Fibroblast of lung (primary cell): ENCODE results near the gene NLGN1. TPM values are rescaled to one million over a fixed set of nuclear protein-coding genes. Genes with fewer than 3 reads are reported as not detected.
A peak's percentile ranks its signal among the peaks of the same experiment; 100 is the strongest.

ENCODE experiments used
- DNase-seq, 2 donors: peaks; one replicate each; pipeline versions ENCODE4 v3.0.0 to v3.0.0-alpha.2; 2010; ENCODE audit warnings: low read depth in 2 of 2
- H2AFZ ChIP-seq: 2 replicates; pipeline ENCODE4 v1.5.1; 2012; ENCODE audit warnings: low read length, control low read depth, inconsistent platforms
- H3K27ac ChIP-seq: 2 replicates; pipeline ENCODE4 v1.5.1; 2011; ENCODE audit warnings: low read length, control low read depth; ENCODE audit not compliant: insufficient read depth
- H3K27me3 ChIP-seq: 2 replicates; pipeline ENCODE4 v1.5.1; 2011; ENCODE audit warnings: mild to moderate bottlenecking, low read length; ENCODE audit not compliant: control insufficient read depth, insufficient read depth
- H3K36me3 ChIP-seq: 2 replicates; pipeline ENCODE4 v1.5.1; 2011; ENCODE audit warnings: low read length; ENCODE audit not compliant: control insufficient read depth, insufficient read depth
- H3K4me1 ChIP-seq: 2 replicates; pipeline ENCODE4 v1.5.1; 2011; ENCODE audit warnings: low read length; ENCODE audit not compliant: control insufficient read depth, insufficient read depth; ENCODE audit errors: extremely low read depth
- H3K4me2 ChIP-seq: 2 replicates; pipeline ENCODE4 v1.5.1; 2011; ENCODE audit warnings: low read length, control low read depth; ENCODE audit not compliant: insufficient read depth; ENCODE audit errors: extremely low read depth
- H3K4me3 ChIP-seq, 4 experiments: fragments of 200-600 bp in 1 of 4; sonication (generic) in 1 of 4; replicated peaks in 1 of 4; 2 replicates each; pipeline ENCODE4 v1.5.1; 2011 to 2016; ENCODE audit warnings: low read length in 4 of 4, low read depth in 3 of 4, mild to moderate bottlenecking in 3 of 4, control low read depth in 2 of 4, inconsistent platforms in 1 of 4, mixed read lengths in 1 of 4; ENCODE audit not compliant: insufficient read depth in 1 of 4; ENCODE audit errors: control extremely low read depth in 1 of 4
- H3K79me2 ChIP-seq: 2 replicates; pipeline ENCODE4 v1.5.1; 2012; ENCODE audit warnings: mild to moderate bottlenecking, low read length, inconsistent platforms; ENCODE audit not compliant: control insufficient read depth, insufficient read depth
- H3K9ac ChIP-seq: 2 replicates; pipeline ENCODE4 v1.5.1; 2011; ENCODE audit warnings: mild to moderate bottlenecking, low read length, control low read depth; ENCODE audit not compliant: insufficient read depth
- H3K9me3 ChIP-seq: 2 replicates; pipeline ENCODE4 v1.5.1; 2012; ENCODE audit warnings: low read depth, low read length; ENCODE audit not compliant: control insufficient read depth, insufficient read depth
- H4K20me1 ChIP-seq: 2 replicates; pipeline ENCODE4 v1.5.1; 2011; ENCODE audit warnings: low read length; ENCODE audit not compliant: control insufficient read depth, insufficient read depth; ENCODE audit errors: extremely low read depth
- EZH2 ChIP-seq: IDR thresholded peaks from 2 replicates; pipeline ENCODE4 v1.5.1; 2012; ENCODE audit warnings: low read length, control low read depth, mild to moderate bottlenecking; ENCODE audit errors: missing control alignments
- polyA plus RNA-seq, 2 donors: library from polyadenylated mRNA; depleted of rRNA in 1 of 2; stranded (reverse) in 1 of 2; unstranded in 1 of 2; fragments of >200 nt; gene quantifications; 2 replicates each; pipeline ENCODE4 v1.2.1, GENCODE V29; 2011 to 2012; ENCODE audit warnings: missing spikeins in 1 of 2
- total RNA-seq: library from RNA; depleted of rRNA; stranded (reverse); fragments of >200 nt; gene quantifications from 2 replicates; pipeline ENCODE4 v1.2.1, GENCODE V29; 2014
- TF ChIP-seq, protein P1 (sequence below), 2 donors: IDR thresholded peaks in 1 of 2; conservative IDR thresholded peaks in 1 of 2; 1 replicate in 1 of 2; 2 replicates in 1 of 2; pipeline ENCODE4 v1.5.1; 2011 to 2012; ENCODE audit warnings: low read length in 2 of 2, control low read depth in 1 of 2, inconsistent platforms in 1 of 2, low read depth in 1 of 2, mild to moderate bottlenecking in 1 of 2

NLGN1 gene
- total and polyA plus RNA-seq, 2 donors (not counting 1 experiment from before 2014, with no cell fraction given) = 0.61 to 2.1 TPM

DNA sequence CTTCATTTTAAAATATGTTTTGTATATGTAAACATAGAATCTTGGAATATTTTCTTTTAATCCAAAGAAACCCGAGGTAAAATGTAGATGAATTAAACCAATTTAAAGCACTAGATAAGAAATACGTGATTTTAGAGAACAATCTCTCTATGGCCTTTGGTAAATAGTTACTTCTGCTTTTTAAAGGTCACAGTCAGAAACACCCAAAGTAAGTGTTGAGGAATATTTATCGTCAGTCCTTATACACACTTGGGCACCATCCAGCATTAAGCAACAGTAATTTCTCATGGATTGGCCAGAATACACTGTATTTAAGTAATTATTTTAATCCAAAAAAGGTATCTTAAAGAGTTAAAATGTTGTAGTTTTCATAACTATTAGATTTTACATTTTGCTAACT lies 713.2 kb downstream of the NLGN1 start:
- Histone ChIP-seq H3K27me3 (no peaks in the 10 kb centered on the region), H3K79me2 (no peaks in the 10 kb centered on the region), H3K27ac (no peak overlapping the region), H2AFZ (no peak overlapping the region), H3K36me3 (no peaks in the 10 kb centered on the region), H3K4me2 (no peak overlapping the region), H3K4me3 (no peak overlapping the region), H3K4me1 (no peaks in the 10 kb centered on the region), H3K9ac (no peak overlapping the region), H4K20me1 (no peaks in the 10 kb centered on the region), H3K9me3 (no peaks in the 10 kb centered on the region)
- TF ChIP-seq, protein P1, sequence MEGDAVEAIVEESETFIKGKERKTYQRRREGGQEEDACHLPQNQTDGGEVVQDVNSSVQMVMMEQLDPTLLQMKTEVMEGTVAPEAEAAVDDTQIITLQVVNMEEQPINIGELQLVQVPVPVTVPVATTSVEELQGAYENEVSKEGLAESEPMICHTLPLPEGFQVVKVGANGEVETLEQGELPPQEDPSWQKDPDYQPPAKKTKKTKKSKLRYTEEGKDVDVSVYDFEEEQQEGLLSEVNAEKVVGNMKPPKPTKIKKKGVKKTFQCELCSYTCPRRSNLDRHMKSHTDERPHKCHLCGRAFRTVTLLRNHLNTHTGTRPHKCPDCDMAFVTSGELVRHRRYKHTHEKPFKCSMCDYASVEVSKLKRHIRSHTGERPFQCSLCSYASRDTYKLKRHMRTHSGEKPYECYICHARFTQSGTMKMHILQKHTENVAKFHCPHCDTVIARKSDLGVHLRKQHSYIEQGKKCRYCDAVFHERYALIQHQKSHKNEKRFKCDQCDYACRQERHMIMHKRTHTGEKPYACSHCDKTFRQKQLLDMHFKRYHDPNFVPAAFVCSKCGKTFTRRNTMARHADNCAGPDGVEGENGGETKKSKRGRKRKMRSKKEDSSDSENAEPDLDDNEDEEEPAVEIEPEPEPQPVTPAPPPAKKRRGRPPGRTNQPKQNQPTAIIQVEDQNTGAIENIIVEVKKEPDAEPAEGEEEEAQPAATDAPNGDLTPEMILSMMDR (conservative IDR thresholded peaks at IDR 0.05 in 1 of 2, IDR thresholded peaks at IDR 0.05 in 1 of 2; ENCODE audit: low read depth in 1 of 2, low read length in 2 of 2) = no peak
- no peak for TF ChIP-seq EZH2
- peak in 1 of 2 donors; percentile 33 for DNase-seq

GRCh38 chr3:174111776-174112175 lies 714.2 kb downstream of the NLGN1 start:
- no peaks in the 10 kb centered on the region for H3K27me3 ChIP-seq
- no peak overlapping the region for H3K4me2 ChIP-seq
- no peak overlapping the region for H2AFZ ChIP-seq
- no peak for DNase-seq
- no peak overlapping the region for H3K27ac ChIP-seq
- no peaks in the 10 kb centered on the region for H3K4me1 ChIP-seq
- no peak overlapping the region for H3K9ac ChIP-seq
- H4K20me1 ChIP-seq = no peaks in the 10 kb centered on the region
- no peaks in the 10 kb centered on the region for H3K79me2 ChIP-seq
- no peak for TF ChIP-seq EZH2
- TF ChIP-seq, protein P1 (conservative IDR thresholded peaks at IDR 0.05 in 1 of 2, IDR thresholded peaks at IDR 0.05 in 1 of 2; ENCODE audit: low read depth in 1 of 2, low read length in 2 of 2) = no peak
- H3K4me3 ChIP-seq = no peak overlapping the region
- H3K36me3 ChIP-seq = no peaks in the 10 kb centered on the region
- H3K9me3 ChIP-seq = no peaks in the 10 kb centered on the region

- Histone ChIP-seq H3K79me2 (no peaks in the 10 kb centered on the region), H3K27ac (no peak overlapping the region), H2AFZ (no peak overlapping the region), H3K9me3 (no peaks in the 10 kb centered on the region), H3K4me3 (no peak overlapping the region), H3K27me3 (no peaks in the 10 kb centered on the region), H3K4me1 (no peaks in the 10 kb centered on the region), H3K9ac (no peak overlapping the region), H3K36me3 (no peaks in the 10 kb centered on the region), H4K20me1 (no peaks in the 10 kb centered on the region), H3K4me2 (no peak overlapping the region)
- TF ChIP-seq, protein P1 (conservative IDR thresholded peaks at IDR 0.05 in 1 of 2, IDR thresholded peaks at IDR 0.05 in 1 of 2; ENCODE audit: low read depth in 1 of 2, low read length in 2 of 2) = no peak
- no peak for TF ChIP-seq EZH2
- peak; percentile 52 for DNase-seq
Observed at GRCh38 chr3:174116421-174116820, 718.9 kb downstream of the NLGN1 start.
